Measurements from ENCODE around the gene MYO1F.
A peak's percentile ranks its signal among the peaks of the same experiment; 100 is the strongest.
"Not testable (repeated sequence)": the region's sequence is repeated elsewhere in the genome, so short reads cannot be mapped to it uniquely, and the experiment has no call there.

MYO1F gene

GRCh38 chr19:8561075-8561764 is 16.0 kb downstream of the MYO1F start:
- DNase-seq, result no peak

GRCh38 chr19:8558325-8558724 is 18.9 kb downstream of the MYO1F start:
- DNase-seq, result no peak

- DNase-seq, result no peak
Measured at GRCh38 chr19:8557642-8558238, 19.5 kb downstream of the MYO1F start.

GRCh38 chr19:8553729-8554128 is 23.5 kb downstream of the MYO1F start:
- DNase-seq, result not testable (repeated sequence)

DNA sequence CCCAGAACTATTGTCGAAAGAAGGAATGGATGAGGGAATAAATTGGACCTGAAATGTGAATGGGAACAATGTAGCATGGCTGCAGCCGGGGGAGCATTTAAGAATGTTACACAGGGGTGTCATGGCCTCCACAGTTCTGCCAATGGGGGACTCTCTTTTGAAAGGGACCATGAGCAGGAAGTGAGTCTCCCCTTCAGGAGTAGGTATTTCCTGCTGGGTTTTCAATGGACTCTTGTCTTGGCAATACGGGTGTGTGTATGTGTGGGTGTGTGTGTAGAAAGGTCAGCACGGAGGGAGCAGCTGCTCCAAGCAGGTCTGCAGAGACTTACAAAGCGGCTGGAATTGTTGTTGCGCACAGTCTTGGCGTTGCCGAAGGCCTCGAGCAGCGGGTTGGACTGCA is 24.4 kb downstream of the MYO1F start:
- DNase-seq, result no peak

GRCh38 chr19:8550070-8550469 is 27.2 kb downstream of the MYO1F start:
- no peak for DNase-seq

- no peak for DNase-seq
Measured at GRCh38 chr19:8545743-8546142, 31.5 kb downstream of the MYO1F start.

DNA sequence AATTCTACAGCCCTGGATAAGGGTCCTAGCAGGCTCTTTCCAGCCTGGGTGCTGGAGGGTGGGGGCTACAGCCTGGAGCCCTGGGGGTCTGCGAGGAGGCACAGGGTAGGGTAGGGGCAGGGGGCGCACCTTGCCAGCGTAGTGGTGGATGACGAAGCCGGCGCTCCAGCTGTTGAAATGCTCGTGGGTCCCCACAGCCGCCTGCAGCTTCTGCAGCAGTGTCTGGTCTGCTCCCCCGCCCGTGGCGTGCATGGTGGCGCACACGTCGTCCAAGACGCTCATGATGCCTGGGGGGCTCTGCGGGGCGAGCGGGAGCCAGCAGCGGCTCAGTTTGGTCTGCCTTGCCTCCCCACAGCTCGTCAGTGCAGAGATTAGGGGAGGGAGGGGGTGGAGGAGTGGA is 33.1 kb downstream of the MYO1F start:
- no peak for DNase-seq

- no peak for DNase-seq
Measured at GRCh38 chr19:8539621-8540149, 37.6 kb downstream of the MYO1F start.

- no peak for DNase-seq
Measured at GRCh38 chr19:8537099-8537498, 40.1 kb downstream of the MYO1F start.

DNA sequence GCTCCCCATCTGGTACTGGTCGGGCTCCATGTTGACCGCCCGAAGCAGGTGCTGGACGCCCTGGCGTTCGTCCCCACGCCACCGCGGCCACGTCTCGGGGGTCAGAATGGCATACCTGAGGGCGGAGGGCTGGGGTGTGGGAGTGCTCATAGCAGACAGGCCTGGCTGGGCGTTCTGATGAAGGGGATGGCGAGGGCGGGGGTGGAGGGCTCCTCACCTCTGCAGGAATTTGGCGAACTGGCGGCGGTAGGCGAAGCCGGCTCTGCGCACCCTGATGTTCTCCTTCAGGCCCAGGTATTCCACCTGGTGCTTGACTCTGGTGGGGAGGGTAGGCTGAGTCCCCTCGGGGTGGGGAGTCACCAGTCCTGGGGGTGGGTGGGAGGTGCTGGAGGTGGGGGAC is 41.0 kb downstream of the MYO1F start:
- no peak for DNase-seq

DNA sequence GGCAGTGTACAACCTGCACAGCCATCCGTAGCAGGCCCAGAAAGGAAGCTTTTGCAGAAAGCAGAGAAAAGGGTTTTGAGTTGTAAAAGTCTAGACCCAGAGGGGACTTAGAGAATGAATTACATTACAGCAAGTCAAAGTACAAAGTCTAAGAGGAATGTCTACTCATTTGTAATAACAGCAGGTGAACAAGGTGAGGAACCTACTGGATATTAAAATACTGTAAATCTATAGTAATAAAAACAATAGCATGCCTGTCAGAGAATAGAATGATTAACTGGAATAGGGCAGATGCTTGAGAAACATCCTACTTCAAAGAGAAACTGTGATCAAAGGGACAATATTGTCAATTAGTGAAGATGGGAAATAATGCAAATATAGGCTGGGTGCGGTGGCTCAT is 45.0 kb downstream of the MYO1F start:
- DNase-seq, result no peak

DNA sequence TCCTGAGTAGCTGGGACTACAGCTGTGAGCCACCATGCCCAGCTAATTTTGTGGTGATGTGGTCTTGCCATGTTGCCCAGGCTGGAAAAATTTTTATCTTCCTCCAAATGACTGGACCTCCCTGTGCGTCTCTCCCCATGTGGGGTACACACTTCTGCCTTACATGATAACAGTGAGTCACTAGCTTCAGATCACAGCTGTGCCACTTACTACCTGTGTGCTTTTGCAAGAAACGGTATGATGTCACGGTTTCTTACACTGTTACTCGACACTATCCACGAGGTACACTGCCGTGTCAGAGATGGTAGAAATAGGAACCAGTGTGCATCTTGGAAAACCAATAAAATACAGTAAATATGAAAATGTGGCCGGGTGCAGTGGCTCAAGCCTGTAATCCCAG is 45.8 kb downstream of the MYO1F start:
- no peak for DNase-seq

DNA sequence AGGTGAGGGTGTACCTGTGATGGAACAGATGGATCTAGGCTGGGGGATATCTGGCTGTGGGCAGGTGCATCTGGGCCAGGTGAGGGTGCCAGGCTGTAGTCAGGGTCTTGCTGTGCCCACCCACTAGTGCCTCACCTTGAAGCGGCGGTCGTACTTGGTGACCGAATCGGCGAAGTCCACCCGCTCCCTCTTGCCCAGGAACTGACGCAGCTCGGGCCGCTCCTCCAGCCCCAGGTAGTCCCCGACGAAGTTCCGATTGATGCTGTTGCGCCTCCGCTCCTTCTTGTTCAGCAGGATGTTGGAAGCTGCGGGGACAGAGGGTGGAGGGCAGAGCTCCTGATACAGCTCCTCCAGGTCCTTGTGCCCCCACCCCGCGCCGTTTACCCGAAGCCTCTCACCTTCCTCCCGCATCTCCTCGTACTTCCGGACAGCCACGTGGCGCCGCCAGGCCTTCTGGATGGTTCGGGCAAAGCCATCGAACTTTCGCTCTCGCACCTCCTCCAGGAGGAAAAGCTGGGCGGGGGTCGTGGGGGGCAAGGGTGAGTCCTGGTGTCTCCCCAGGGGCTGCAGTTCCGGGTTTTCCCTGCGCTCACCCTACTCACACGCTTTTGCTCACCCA is 47.1 kb downstream of the MYO1F start:
- no peak for DNase-seq

- DNase-seq, result no peak
Measured at GRCh38 chr19:8529369-8530006, 47.8 kb downstream of the MYO1F start.

DNA sequence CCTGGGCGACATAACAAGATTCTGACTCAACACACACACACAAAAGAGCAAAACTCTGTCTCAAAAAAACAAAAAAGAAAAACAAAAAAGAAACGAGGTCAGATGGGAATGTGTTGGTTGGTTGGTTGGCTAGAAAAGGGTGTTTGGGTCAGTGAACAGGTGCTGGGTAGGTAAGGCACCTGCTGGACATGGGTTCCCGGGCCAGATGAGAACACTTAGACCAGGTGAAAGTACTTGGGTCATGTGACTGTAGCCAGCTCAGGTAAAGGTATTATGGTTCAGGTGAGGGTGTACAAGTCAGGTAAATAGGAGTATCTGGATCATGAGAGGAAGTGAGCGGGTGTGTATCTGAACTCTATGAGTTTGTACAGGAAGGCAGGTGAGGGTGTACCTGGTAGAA is 48.7 kb downstream of the MYO1F start:
- DNase-seq, result no peak

DNA sequence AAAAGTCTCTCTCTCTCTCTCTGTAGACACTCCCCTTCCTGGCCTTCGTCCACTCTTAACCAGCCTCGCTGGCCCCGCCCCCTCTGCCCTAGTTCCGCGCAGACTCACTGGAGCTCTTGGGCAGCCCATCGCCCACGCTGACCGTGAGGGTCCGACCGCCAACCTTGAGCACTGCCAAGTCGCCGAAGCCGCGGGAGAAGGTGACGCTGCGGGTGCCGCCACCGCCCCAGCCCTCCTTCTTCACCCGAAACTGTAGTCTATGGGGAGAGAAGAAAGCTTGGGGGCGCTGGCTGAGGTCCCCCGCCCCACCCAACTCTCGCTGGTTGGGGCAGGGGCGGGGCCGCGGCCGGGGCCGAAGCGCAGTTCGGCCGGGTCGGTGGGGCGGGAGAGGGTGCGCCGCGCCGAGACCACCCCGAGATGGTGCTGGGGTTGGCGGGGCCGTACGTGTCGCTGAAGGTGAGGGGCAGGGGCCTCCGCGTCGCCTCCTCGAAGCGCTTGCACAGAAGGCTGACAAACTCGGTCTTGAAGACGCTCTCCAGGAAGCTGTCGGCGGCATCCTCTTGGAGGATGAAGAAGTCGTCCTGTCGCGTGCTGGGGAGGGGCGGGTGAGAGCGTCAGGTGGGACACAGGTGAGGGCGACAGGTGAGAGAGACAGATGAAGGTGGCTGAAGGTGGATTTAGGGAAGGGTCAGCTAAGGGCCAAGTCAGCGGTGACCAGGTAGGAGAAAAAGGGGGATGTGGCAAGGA is 50.7 kb downstream of the MYO1F start:
- no peak for DNase-seq

- DNase-seq, result no peak
Measured at GRCh38 chr19:8525401-8525684, 51.9 kb downstream of the MYO1F start.

DNA sequence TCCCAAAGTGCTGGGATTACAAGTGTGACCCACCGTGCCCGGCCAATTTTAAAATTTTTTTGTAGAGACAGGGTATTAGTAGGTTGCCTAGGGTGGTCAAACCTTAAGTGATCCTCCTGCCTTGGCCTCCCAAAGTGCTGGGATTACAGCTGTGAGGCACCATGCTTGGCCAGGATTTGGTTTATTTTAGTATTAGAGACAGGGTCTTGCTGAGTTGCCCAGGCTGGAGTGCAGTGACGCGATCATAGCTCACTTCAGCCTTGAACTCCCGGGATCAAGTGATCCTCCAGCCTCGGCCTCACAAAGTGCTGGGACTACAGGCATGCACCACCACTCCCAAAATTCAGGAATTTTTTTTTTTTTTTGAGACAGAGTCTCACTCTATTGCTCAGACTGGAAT is 57.9 kb downstream of the MYO1F start:
- no peak for DNase-seq

- no peak for DNase-seq
Measured at GRCh38 chr19:8518536-8518935, 58.7 kb downstream of the MYO1F start.

GRCh38 chr19:8517551-8518442 is 59.4 kb downstream of the MYO1F start:
- DNase-seq, result peak; percentile 75

GRCh38 chr19:8515317-8515716 is 61.9 kb downstream of the MYO1F start:
- DNase-seq, result peak; percentile 71
